SK-N-MC (cell line): Measurements from ENCODE around the gene IGSF9B.

Source experiments
- EZH2 ChIP-seq: fragments of 200-600 bp; sonication (generic); IDR thresholded peaks from one replicate; pipeline ENCODE4 v1.6.1; 2017; ENCODE audit warnings: antibody characterized with exemption
- FOXP2 ChIP-seq: optimal IDR thresholded peaks from 2 replicates; pipeline ENCODE3; 2011; ENCODE audit warnings: mild to moderate bottlenecking, moderate library complexity; ENCODE audit not compliant: insufficient read depth; ENCODE audit errors: extremely low read length, control extremely low read depth
- POLR2AphosphoS5 ChIP-seq: IDR thresholded peaks from 2 replicates; pipeline ENCODE4 v1.6.1; 2012; ENCODE audit warnings: mild to moderate bottlenecking, low read depth, low read length, borderline replicate concordance

DNA sequence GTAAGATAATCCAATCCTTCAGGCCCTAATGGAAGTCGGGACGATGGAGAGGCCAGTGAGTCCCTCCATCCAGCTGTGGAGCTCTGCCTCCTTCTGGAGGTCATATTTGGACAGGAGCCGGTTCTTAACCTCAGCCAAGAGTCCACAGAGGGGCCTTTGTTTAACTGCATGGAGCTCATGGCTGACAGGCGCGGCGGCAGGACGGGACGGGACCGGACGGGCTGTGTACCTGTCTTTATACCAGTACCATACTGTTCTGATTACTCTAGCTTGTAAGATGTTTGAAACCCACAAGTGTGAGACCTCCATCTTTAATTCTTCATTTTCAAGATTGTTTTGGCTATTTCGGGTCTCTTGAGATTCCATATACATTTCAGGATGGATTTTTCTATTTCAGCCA, 91.3 kb downstream of the IGSF9B start:
- TF ChIP-seq POLR2AphosphoS5 = no peak
- TF ChIP-seq EZH2 = no peak
- TF ChIP-seq FOXP2 = no peak
